GM18520 (cell line): ENCODE data around the gene RASAL2.

Source experiments
- ATAC-seq: cut with Tn5 transposase; IDR thresholded peaks from one replicate; pipeline ENCODE4 v1.9.1; 2021; ENCODE audit not compliant: unreplicated experiment

Gene RASAL2

DNA sequence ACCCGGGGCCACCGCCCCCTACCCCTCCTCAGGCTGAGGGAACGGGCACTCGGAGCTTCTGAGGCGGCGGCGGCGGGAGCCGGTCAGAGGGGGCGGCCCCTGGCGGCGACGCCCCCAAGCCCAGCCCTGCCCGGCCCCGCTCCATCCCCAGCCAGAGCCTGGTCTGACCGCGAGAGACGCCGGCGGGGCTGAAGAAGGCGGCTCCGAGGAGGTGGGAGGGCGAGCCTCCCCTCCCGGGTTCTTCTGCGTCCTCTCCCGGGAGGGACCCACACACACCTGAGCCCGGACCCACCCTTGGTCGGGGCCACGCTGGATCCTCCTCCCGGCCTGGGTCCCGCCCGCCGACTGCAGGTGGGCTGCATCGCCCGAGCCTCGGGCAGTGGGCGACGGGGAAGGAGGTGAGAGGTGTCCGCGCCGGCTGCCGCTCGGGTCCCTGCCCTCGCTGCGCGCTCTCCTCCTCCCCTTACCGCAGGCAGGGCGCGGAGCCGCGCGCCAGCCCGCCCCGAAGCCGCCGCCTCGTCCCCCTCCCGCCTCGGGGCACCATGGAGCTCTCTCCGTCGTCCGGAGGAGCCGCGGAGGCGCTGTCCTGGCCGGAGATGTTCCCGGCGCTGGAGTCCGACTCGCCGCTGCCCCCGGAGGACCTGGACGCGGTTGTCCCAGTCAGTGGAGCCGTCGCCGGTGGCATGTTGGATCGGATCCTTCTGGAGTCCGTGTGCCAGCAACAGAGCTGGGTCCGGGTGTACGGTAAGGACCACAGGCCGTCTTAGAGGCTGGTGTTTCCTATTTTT, at the start of gene RASAL2:
Gene RASAL2 (plus strand): TSS at position 154 of the 788 bp plus-strand sequence. CDS start 389 bp downstream, at position 543.
- ATAC-seq = peak; percentile 23

DNA sequence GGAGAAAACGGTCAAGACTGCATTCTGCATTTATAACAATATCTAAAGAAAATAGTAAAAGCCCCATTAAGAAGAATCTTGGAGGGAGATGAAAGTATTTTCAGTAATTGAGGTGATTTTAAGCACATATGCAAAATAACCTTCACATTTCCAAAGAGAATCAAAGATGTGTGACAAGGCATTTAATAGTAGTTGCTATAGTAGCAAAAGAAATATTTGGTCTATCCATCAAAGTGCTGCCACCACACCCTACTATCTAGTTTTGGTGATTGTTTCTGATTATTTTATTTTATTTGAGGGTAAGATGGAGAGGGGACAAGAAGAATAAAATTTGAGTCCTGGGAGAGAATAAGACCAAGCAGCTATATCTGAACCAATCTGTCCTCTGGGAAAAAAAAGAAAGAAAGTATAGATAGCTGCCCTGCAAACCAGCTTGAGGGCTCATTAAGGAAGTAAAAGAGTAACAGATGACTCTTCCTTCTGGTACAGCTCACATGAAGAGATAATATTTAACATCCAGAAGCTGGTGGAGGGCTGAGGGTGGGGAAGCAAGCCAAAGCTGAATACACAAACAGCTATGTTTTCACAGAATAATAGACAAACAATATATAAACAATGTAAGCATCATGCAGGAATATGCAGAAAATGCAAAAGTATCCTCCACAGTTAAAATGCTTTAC, 47.2 kb upstream of the RASAL2 start:
- no peak for ATAC-seq

DNA sequence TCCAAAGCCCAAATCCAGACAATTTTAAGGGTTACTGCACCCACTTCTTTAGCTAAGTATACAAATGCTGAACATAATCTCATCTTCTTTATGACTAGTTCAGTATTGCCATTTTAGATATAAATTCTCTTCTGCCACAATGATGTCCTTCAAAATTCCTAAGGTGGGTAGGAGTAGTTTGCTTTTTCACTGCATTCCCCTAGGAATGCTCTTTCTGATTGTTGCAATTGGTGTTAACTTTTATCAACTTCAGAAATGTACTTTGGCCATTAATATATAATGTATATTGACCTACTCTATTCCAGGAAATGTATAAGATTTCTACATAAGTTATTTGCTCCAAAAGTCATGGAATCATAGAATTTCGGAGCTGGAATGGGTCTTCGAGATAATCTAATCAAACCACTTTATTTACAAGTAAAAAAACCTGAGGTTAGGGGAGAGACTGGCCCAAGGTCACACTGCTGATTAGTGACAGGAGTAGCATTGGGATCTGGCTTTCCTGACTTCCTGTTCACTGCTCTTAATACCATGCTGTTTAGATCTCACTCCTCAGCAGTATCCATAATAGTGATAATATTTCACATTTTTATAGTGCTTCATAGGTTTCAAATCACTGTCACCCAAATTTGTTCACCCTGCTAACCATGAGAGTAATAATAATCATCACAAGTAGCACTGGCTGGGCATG, 46.4 kb upstream of the RASAL2 start:
- ATAC-seq = no peak

DNA sequence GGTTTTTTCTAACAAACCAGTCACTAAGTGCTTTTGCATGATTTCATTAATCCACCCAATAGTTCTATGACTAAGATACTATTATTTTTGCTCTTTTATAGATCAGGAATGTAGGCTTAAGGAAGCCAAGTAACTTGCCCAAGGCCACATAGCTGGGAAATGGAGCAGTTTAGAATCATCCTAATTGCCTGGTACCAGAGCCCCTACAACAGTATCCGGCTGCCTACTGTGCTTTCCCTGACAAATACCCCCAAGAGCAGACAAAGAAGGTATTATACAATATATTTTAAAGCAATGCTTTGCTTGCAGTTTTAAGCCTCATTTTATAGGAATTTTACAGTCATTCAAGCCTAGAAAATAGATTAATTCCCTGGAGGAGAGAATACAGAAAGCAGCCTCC, 45.5 kb upstream of the RASAL2 start:
- no peak for ATAC-seq

DNA sequence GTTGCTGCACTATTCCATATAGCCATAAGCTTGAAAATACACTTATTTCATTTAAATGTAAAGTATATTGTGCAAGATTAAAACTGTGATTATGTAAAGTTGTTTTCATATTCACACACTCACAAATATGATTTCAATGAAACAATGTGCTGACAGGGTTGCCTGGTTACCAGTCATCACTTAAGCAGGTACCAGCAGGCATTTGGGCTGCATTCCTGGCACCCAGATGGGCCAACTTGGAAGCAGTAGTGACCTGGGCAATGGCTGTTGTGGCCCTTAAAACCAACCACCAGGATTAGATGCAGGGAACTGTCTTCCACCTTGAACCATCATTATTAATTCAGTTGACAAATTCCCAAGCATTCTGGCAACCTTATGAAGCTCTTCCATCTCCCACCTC, 45.0 kb upstream of the RASAL2 start:
- ATAC-seq = no peak

DNA sequence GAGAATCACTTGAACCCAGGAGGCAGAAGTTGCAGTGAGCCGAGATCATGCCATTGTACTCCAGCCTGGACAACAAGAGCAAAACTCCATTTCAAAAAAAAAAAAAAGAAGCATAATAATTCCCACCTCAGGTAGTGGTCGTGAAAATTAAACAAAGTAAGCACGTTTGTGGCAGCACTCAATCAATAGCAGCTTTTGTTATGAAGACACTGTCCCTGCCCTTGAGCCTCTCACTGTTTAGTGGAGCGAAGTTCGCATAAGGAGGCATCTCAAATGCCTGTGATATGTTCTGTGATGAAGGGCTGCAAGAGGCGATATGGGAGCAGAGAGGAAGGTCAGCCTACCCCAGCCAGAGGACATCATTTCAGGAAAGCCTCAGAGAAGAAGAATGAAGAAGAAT, 43.8 kb upstream of the RASAL2 start:
- no peak for ATAC-seq

DNA sequence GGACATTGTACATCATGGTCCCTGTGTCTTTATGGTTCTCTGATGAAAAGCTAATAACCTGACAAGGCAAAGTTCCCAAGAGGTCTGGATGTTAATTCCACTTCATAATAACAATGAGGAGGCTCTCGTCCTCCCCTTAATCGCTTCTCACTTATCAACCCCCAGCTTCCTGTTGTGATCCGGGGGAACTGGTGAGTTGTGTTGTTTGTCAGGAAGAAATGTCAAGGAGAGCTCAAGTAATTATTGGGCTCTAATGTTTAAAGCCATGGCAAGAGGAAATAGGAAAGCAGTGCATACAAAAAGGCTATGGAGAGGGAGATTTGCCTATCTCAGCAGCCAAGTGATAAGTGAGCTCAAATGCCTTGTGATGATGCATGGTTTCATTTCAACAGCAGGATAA, 42.8 kb upstream of the RASAL2 start:
- ATAC-seq = no peak

DNA sequence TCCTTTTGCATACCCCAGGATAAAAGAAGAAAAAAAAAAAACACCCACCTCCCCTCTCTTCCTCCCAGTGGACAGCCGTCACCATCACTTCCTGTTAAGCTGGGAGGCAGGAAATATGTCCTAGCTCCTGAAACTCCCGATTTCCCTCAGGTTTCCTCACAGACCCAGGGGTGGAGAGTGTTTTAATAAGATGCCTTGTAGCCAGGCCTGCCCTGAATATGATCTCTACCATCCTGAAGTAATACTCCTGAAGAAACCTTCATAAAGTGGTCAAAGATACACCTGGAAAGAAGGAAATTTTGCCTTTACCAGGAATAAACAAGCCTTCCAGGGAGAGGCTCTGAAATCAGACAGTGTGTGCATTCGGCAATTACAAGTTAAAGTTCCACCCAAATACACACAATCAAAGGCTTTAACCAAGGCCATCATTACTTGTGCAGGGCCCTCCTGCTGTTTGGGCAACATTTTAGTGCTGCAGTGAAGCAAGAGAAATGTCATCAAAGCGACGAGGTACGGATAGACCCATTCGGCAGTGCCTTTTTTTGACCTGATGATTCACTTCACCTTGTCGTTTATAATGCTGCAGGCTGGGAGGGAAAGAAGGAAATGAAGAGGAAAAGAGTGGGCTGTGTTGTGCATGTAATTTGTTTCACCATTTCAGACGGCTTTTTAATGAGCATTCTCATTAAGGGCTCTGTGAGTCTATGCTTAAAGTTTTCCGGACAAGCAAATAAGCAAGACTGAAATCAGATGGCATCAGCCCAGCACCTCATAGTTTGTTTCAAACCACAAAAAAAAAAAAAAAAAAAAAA, 41.0 kb upstream of the RASAL2 start:
- ATAC-seq = no peak

DNA sequence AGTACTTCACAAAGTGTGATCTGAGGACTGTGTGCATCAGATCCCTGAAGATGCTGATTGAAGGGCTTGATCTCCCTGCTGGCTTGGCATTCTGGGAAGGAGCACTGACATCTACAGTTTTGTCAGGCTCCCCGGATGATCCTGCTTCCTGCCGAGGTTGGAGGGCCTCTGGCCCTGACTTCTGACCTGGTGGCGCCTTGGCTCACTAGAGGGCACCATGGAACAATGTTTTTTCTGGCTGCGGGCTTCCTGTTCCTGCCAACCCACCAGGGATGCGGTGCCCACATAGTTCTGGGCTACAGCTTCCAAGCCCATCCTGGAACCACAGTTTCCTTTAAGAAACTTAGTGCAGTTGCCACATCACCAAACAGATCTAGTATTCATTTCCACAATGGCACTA, 38.8 kb upstream of the RASAL2 start:
- no peak for ATAC-seq

DNA sequence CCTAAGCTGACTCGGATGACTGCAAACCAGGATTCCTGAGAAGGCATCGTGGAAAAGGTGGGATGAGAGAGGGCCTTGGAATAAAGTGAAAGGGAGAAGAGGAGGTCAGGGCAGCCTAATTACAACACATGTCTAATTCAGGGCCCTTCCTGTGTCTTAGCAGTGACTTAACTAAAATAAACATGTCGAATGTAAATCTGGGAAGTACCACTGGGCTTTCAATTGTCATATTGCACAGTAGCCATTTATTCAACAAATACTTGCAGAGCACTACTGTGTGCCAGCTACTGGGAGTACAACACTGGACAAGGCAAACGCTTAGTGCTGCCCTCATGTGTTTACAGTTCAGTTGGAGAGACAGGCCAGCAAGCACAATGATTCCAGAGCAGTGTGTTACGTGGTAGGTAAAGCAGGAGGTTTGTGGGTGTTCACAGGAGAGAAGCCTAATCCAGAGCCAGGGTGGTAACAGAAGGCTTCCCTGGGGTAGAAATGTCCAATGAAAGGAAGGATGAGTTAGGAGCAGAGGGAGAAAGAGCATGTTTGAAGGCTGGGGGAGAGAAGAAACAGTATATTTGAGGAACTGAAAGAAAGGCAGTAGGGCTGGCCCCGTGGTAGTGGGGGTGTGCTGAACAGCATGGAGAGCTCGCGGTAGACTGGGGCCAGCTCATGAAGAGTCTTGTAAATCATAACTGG, 38.0 kb upstream of the RASAL2 start:
- no peak for ATAC-seq

DNA sequence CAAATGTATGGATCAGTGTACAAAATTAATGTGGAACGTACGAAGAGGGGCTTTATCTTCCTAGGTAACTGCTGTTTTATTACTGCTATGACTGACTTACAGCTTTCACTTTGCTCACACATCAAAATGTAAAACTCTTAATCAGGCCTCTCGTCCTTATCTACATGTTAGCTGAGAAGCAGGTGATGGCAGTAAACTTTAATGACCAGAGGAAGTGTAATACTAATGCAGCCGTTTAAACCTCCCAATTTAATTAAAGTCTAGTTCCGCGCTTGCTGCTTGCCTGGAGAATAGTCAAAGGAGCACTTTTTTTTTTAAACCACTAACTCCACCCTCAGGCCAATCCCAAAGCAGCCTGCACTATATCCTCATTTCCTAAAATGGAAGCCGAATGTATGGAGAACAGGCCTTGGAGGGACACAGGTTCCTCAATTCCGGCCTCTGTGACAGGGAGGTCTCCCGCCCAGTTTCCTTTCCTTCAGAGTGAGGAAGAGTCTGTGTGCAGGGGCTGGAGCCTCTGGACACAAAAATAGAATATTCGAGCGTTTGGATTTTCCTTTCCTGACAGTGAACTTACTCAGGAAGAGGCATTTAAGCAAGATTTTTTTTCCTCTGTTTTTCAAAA, 36.7 kb upstream of the RASAL2 start:
- ATAC-seq = no peak

DNA sequence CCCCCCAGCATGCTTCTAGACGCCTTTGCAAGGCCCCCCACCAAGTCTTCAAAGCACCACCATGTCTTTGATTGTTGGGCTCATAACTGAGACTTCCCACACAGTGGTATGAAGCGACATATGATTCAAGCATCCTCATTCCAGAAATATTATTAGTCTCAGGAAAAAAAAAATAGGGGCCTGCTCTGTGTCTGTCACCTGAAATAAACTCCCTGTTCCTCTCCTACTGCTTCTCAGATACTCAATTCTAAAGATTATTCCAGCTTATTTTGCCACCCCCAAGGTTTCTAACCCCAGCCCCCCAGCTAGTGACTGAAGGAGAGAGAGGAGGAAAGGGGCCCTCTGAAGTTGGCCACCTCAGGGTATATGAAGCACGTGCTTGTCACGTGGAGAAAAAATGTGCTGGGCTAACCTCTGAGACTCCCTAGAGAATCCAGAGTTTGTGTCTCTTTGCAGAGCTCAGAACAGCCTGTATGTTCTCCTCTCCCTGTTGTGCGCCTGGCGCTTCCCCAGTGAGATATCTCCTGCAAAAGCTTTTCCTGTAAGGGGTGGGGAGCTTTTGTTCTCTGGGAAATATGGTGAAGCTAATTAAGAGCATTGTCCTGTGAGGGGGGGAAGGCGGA, 35.9 kb upstream of the RASAL2 start:
- no peak for ATAC-seq

DNA sequence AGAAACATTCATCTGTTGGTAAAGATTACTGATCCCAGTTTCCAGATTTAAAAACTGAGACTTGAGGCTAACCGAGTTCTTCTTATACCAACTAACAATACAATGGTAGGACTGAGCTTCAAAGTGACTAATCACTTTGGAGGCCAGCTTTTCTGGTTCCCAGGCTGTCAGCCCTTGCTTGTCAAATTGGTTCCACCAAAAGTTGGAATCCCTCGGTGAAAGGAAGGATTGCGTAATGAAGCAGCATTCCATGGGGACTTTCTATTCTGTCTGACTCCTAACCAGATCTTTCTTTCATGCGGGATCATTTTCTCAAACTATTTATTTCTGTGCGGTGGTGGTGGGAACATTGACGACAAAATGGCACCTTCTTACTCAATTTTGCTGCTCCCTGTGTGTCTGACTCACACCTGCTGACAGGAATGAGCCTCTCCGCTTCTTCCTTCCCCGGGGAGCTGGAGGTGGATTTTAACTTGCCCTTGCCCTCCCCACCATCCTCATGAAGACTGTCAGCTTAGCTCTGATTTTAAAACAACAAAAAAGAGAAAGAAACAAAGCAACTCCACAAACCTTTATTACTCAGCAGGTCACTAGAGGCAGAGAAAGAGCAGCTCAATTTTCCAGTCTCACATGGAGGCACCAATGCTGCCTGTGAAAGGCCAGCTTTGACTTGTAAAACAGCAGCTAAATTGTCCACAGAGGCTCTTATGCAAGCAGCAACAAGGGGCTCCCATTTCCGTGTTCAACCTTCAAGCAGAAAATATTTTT, 32.9 kb upstream of the RASAL2 start:
- no peak for ATAC-seq

DNA sequence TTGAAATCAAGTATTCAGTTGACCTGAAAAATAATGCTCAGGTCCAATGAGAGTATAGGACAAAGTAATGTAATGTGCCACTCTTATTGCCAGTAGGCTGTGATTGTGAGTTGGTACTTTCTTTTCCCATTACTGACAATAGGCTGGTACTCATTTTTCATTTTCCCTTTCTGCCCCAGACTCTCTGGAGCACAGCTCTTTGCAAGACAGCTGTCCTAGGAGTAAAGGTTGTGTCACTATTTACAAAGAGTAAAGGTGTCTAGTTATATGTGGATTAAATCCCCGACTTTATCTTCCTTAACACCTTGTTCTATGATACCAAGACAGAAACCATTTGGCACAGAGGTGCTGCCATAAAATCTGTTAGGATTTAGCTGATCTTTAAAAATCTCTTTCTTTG, 32.3 kb upstream of the RASAL2 start:
- ATAC-seq = no peak

DNA sequence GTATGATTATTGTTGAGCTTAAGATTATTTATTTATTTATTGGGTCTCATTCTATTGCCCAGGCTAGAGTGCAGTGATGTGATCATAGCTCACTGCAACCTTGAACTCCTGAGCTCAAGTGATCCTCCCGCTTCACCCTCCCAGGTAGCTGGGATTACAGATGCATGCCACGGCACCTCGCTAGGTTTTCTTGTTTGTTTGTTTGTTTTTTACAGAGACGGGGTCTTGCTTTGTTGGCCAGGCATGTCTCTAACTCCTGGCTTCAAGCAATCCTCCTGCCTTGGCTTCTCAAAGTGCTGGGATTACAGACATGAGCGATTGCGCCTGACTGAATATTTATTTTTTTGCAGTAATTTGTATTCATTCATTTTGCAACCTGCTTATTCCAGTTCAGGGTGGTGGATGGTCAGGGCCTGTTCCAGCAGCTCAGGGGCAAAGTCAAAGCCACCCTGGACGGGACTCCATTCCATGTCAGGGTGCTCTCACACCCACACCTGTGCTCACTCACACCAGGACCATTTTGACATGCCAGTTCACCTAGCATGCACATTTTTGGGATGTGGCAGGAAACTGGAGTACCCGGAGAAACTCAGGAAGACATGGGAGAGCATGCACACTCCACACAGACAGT, 29.6 kb upstream of the RASAL2 start:
- ATAC-seq = no peak

DNA sequence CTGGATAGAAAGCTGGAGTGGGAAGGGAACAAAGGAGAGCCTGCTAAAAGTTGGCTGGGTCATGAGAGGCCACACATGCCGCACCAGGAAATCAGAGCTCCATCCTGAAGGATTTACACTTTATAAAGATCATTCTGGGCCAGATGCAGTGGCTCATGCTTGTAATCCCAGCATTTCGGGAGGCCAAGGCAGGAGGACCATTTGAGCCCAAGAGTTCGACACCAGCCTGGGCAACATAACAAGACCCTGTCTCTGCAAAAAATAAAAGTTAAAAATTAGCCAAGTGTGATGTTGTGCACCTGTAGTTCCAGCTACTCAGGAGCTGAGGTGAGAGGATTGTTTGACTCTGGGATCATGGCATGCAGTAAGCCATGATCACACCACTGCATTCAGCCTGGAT, 28.7 kb upstream of the RASAL2 start:
- ATAC-seq = no peak

DNA sequence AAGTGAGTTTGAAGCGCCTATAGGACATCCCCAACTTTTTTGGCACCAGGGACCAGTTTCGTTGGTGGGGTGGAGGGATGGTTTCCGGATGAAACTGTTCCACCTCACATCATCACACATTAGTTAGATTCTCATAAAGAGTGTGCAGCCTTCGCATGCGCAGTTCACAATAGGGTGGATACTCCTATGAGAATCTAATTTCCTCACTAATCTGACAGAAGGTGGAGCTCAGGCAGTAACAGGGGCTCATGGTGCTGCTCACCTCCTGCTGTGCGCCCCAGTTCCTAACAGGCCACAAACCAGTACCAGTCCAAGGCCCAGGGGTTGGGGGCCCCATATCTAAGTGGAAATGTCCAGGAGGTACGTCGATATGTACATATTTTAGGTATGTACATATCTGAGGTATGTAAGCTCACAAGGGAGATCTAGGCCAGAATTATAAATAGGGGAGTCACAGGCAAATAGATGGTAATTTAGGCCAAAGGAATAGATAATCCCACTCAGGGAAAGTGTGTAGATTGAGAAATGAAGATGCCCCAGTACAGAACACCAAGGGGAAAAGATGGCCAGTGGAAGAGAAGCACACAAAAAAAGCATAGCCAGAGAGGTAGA, 27.5 kb upstream of the RASAL2 start:
- no peak for ATAC-seq
